GM19328 (cell line): ENCODE results near the gene ADIPOQ.
"Not testable (repeated sequence)": the region's sequence is repeated elsewhere in the genome, so short reads cannot be mapped to it uniquely, and the experiment has no call there.

ENCODE experiments used
- ATAC-seq: cut with Tn5 transposase; IDR thresholded peaks from one replicate; pipeline ENCODE4 v1.9.1; 2021; ENCODE audit warnings: mild to moderate bottlenecking, moderate library complexity; ENCODE audit not compliant: unreplicated experiment

ADIPOQ gene

GRCh38 chr3:186901135-186901734 is 58.7 kb downstream of the ADIPOQ start:
- ATAC-seq = no peak

- no peak for ATAC-seq
Measured at GRCh38 chr3:186902154-186902553, 59.6 kb downstream of the ADIPOQ start.

- ATAC-seq = no peak
Measured at GRCh38 chr3:186902713-186903112, 60.2 kb downstream of the ADIPOQ start.

GRCh38 chr3:186903676-186904075 is 61.2 kb downstream of the ADIPOQ start:
- ATAC-seq = not testable (repeated sequence)

GRCh38 chr3:186907075-186907474 is 64.6 kb downstream of the ADIPOQ start:
- ATAC-seq = not testable (repeated sequence)
